Keratinocyte (primary cell): Measurements from ENCODE around the gene LRRC46. TPM values are rescaled to one million over a fixed set of nuclear protein-coding genes. Genes with fewer than 3 reads are reported as not detected.

ENCODE experiments used
- DNase-seq: peaks from one replicate; pipeline ENCODE4 v3.0.0-alpha.2; 2011; ENCODE audit warnings: low read depth, missing footprints, low spot score
- FAIRE-seq: peaks from 2 replicates; lab custom pipeline; 2011; peaks lifted over from hg19 to GRCh38; lab: Jason Lieb, UNC
- H2AFZ ChIP-seq: 2 replicates; pipeline ENCODE4 v1.6.0; 2012; ENCODE audit warnings: low read length, control low read depth, inconsistent platforms; ENCODE audit not compliant: control insufficient read depth
- H3K27ac ChIP-seq: 2 replicates; pipeline ENCODE4 v1.5.1; 2011; ENCODE audit warnings: low read length; ENCODE audit not compliant: control insufficient read depth, insufficient read depth
- H3K27me3 ChIP-seq: 3 replicates; pipeline ENCODE4 v1.6.0; 2011; ENCODE audit warnings: low read length; ENCODE audit not compliant: control insufficient read depth, insufficient read depth; ENCODE audit errors: extremely low read depth
- H3K36me3 ChIP-seq, 2 experiments: 2 replicates in 1 of 2; 3 replicates in 1 of 2; pipeline ENCODE4 v1.5.1; 2011; ENCODE audit warnings: low read length in 2 of 2, mild to moderate bottlenecking in 1 of 2; ENCODE audit not compliant: control insufficient read depth in 2 of 2, insufficient read depth in 2 of 2; ENCODE audit errors: extremely low read depth in 1 of 2
- H3K4me1 ChIP-seq: 3 replicates; pipeline ENCODE4 v1.5.1; 2011; ENCODE audit warnings: low read length; ENCODE audit not compliant: control insufficient read depth, insufficient read depth; ENCODE audit errors: extremely low read depth
- H3K4me2 ChIP-seq: 3 replicates; pipeline ENCODE4 v1.6.0; 2011; ENCODE audit warnings: low read depth, low read length; ENCODE audit not compliant: control insufficient read depth, insufficient read depth; ENCODE audit errors: extremely low read depth
- H3K4me3 ChIP-seq, 3 experiments: fragments of 200-600 bp in 1 of 3; sonication (generic) in 1 of 3; 2 replicates in 2 of 3; 3 replicates in 1 of 3; pipeline ENCODE4 v1.5.1; 2011 to 2016; ENCODE audit warnings: low read length in 3 of 3, mild to moderate bottlenecking in 3 of 3, control low read depth in 2 of 3, inconsistent platforms in 1 of 3, low read depth in 1 of 3, mixed read lengths in 1 of 3, mixed run types in 1 of 3, moderate library complexity in 1 of 3; ENCODE audit not compliant: control insufficient read depth in 2 of 3, insufficient read depth in 2 of 3; ENCODE audit errors: extremely low read depth in 1 of 3
- H3K79me2 ChIP-seq: 2 replicates; pipeline ENCODE4 v1.6.0; 2012; ENCODE audit warnings: low read length; ENCODE audit not compliant: control insufficient read depth, insufficient read depth
- H3K9ac ChIP-seq: 3 replicates; pipeline ENCODE4 v1.6.0; 2011; ENCODE audit warnings: low read length; ENCODE audit not compliant: control insufficient read depth, insufficient read depth; ENCODE audit errors: extremely low read depth
- H3K9me1 ChIP-seq: 3 replicates; pipeline ENCODE4 v1.6.0; 2011; ENCODE audit warnings: low read length; ENCODE audit not compliant: control insufficient read depth, insufficient read depth; ENCODE audit errors: extremely low read depth
- H3K9me3 ChIP-seq: 2 replicates; pipeline ENCODE4 v1.5.1; 2012; ENCODE audit warnings: low read depth, low read length; ENCODE audit not compliant: control insufficient read depth
- H4K20me1 ChIP-seq: 3 replicates; pipeline ENCODE4 v1.6.0; 2011; ENCODE audit warnings: low read length; ENCODE audit not compliant: control insufficient read depth, insufficient read depth; ENCODE audit errors: extremely low read depth
- EZH2 ChIP-seq: IDR thresholded peaks from one replicate; pipeline ENCODE4 v1.6.1; 2012; ENCODE audit warnings: inconsistent platforms, mild to moderate bottlenecking, low read length, moderate library complexity
- dilution Hi-C: fragments of 300-500 bp; cut with MboI; formaldehyde crosslinking; loops from one replicate; pipeline ENCODE4 v1.7.0; 2020; ENCODE audit warnings: low sequenced_read_pairs; ENCODE audit not compliant: extremely low pct_ligation_motif_present
- polyA plus RNA-seq, 5 experiments: library from polyadenylated mRNA; depleted of rRNA in 3 of 5; stranded (reverse) in 3 of 5; stranded (forward) in 1 of 5; unstranded in 1 of 5; fragments of >200 nt; gene quantifications; 1 replicate in 1 of 5; 2 replicates in 3 of 5; 3 replicates in 1 of 5; pipeline versions ENCODE4 v1.2.1 to v1.2.3, GENCODE V29; 2011 to 2012; ENCODE audit warnings: missing spikeins in 2 of 5, low read depth in 1 of 5, low replicate concordance in 1 of 5
- TF ChIP-seq, protein P1 (sequence below), 3 experiments: IDR thresholded peaks in 1 of 3; conservative IDR thresholded peaks in 1 of 3; optimal IDR thresholded peaks in 1 of 3; 2 replicates in 2 of 3; 3 replicates in 1 of 3; pipeline versions ENCODE3 to v1.5.1; 2011; ENCODE audit warnings: low read length in 3 of 3, mild to moderate bottlenecking in 3 of 3, moderate library complexity in 2 of 3, control low read depth in 1 of 3, inconsistent platforms in 1 of 3; ENCODE audit not compliant: insufficient read depth in 2 of 3; ENCODE audit errors: extremely low read depth in 1 of 3

Gene LRRC46
- polyA plus RNA-seq, 1 donor (not counting 4 experiments of a cell fraction or from before 2014, with no cell fraction given): 0.43 TPM

DNA sequence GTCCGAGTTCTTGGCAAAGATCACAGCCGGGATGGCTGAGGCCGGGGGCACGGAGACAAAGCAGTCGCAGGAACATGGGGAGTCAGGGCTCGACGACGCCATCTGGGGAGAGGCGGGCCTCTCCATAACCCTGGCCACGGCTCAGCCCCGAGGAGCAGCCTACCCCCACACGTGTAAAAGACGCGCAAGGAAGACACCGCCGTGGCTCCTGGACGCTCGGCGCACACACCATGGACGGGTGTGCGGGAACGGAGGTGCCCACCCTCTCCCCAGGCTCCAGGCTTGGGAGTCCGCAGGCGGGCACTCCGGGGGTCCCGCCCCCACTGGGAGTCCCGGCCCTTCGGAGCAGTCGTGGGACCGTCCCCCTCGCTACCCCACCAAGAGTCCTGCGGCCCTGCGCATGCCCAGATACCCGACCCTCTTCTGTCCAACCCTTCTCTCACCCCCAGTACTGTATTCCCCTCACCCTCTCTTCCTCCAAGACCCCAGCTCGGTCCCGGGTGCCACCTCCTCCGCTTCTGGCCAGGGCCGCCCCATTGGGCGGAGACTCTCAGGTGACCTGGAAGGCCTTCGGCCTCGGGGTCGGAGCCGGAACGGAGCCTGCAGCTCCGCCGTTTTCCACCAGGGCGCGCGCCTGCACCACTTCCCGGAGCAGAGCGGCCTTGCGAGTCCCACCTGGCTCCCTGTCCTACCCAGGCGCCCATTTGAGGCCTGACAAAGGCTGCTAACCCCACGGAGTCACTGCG is 9.4 kb downstream of the LRRC46 start, which contains the start of gene SCRN2:
TSS of gene SCRN2 (minus strand) at position 532 of the 746 bp plus-strand sequence. CDS start at position 102, 430 bp downstream.
- Histone ChIP-seq H3K27me3 (no peaks in the 10 kb centered on the region), H3K9ac (peak within 1 kb of the TSS; percentile 81), H3K4me1 (peaks cover 21% of the 10 kb centered on the region), H3K9me3 (no peaks in the 10 kb centered on the region), H3K4me2 (peak within 1 kb of the TSS; percentile 96), H3K9me1 (no peaks in the 10 kb centered on the region), H3K36me3 (peaks cover 0 to 16% of the 10 kb centered on the region in 2 experiments), H4K20me1 (no peaks in the 10 kb centered on the region), H3K4me3 (peak within 1 kb of the TSS; percentile 78 to 95 (median 88)), H3K27ac (peak within 1 kb of the TSS; percentile 68), H2AFZ (peak within 1 kb of the TSS; percentile 96), H3K79me2 (peaks cover 5% of the 10 kb centered on the region)
- DNase-seq (no peak), FAIRE-seq (peak; percentile 13)
- TF ChIP-seq, protein P1, sequence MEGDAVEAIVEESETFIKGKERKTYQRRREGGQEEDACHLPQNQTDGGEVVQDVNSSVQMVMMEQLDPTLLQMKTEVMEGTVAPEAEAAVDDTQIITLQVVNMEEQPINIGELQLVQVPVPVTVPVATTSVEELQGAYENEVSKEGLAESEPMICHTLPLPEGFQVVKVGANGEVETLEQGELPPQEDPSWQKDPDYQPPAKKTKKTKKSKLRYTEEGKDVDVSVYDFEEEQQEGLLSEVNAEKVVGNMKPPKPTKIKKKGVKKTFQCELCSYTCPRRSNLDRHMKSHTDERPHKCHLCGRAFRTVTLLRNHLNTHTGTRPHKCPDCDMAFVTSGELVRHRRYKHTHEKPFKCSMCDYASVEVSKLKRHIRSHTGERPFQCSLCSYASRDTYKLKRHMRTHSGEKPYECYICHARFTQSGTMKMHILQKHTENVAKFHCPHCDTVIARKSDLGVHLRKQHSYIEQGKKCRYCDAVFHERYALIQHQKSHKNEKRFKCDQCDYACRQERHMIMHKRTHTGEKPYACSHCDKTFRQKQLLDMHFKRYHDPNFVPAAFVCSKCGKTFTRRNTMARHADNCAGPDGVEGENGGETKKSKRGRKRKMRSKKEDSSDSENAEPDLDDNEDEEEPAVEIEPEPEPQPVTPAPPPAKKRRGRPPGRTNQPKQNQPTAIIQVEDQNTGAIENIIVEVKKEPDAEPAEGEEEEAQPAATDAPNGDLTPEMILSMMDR (optimal IDR thresholded peaks at IDR 0.05 in 1 of 3, IDR thresholded peaks at IDR 0.05 in 1 of 3, conservative IDR thresholded peaks at IDR 0.05 in 1 of 3; ENCODE audit: extremely low read depth in 1 of 3, insufficient read depth in 2 of 3, low read length in 3 of 3): peak; percentile 88 to 98 (median 92)
- TF ChIP-seq EZH2: no peak
- dilution Hi-C loops: no loop called here

GRCh38 chr17:47841488-47842291 is 10.2 kb downstream of the LRRC46 start:
- Histone ChIP-seq H3K4me2 (peak overlapping the region; percentile 96), H4K20me1 (no peaks in the 10 kb centered on the region), H3K9me3 (no peaks in the 10 kb centered on the region), H3K9me1 (no peaks in the 10 kb centered on the region), H3K79me2 (peaks cover 5% of the 10 kb centered on the region), H3K36me3 (peaks cover 0 to 13% of the 10 kb centered on the region in 2 experiments), H3K27me3 (no peaks in the 10 kb centered on the region), H3K4me3 (peak overlapping the region; percentile 78 to 95 (median 88)), H2AFZ (peak overlapping the region; percentile 96), H3K9ac (peak overlapping the region; percentile 81), H3K4me1 (peaks cover 27% of the 10 kb centered on the region), H3K27ac (peak overlapping the region; percentile 68)
- dilution Hi-C loops: no loop called here
- FAIRE-seq: no peak
- TF ChIP-seq, protein P1 (optimal IDR thresholded peaks at IDR 0.05 in 1 of 3, IDR thresholded peaks at IDR 0.05 in 1 of 3, conservative IDR thresholded peaks at IDR 0.05 in 1 of 3; ENCODE audit: extremely low read depth in 1 of 3, insufficient read depth in 2 of 3, low read length in 3 of 3): no peak
- no peak for TF ChIP-seq EZH2
- DNase-seq: no peak
